ENCODE measurements around the gene ID4. TPM values are rescaled to one million over a fixed set of nuclear protein-coding genes. Genes with fewer than 3 reads are reported as not detected.
A peak's percentile ranks its signal among the peaks of the same experiment; 100 is the strongest.

The ID4 gene
- total RNA-seq, 2 experiments from 2014 or later, result 1.6 to 2.1 TPM

GRCh38 chr6:19812512-19813119 lies 24.6 kb upstream of the ID4 start:
- intact Hi-C loops (cut with micrococcal nuclease; ENCODE audit: unreplicated experiment), result loop anchor here (1.0 kb wide), 1 partner anchor 40 kb away; no protein-coding TSS in a partner anchor
- no TSS peak for BruUV-seq (replicated peaks)
- H3K27ac ChIP-seq (ENCODE audit: low read depth, low read length, poor library complexity, severe bottlenecking), result no peak overlapping the region
- CTCF ChIA-PET (ENCODE audit: unreplicated experiment), result no interaction called here
- POLR2A ChIA-PET, result interaction anchor here (0.8 kb wide), 1 partner anchor 24 kb away, joined by 3 read pairs; no protein-coding TSS in a partner anchor
- H3K9me2 ChIP-seq (ENCODE audit: insufficient read depth, low read length), result no peaks in the 10 kb centered on the region
- no peak overlapping the region for H3K4me2 ChIP-seq (ENCODE audit: low read length)
- TF ChIP-seq CTCF (conservative IDR thresholded peaks at IDR 0.05; ENCODE audit: low read length), result peak; percentile 92
- no peak for TF ChIP-seq EZH2phosphoT487 (IDR thresholded peaks at IDR 0.05; ENCODE audit: borderline replicate concordance, low read depth, low read length)
- peaks cover 6% of the 10 kb centered on the region; the same call in 1 of the 2 replicates for H3K9me3 ChIP-seq (ENCODE audit: low read length)
- H3K4me3 ChIP-seq (ENCODE audit: low read depth, low read length, poor library complexity, severe bottlenecking), result no peak overlapping the region
- H3K36me3 ChIP-seq (ENCODE audit: insufficient read depth, low read length), result no peaks in the 10 kb centered on the region; the same call in 1 of the 2 replicates
- peak; percentile 69 for DNase-seq (ENCODE audit: low spot score)
- no peaks in the 10 kb centered on the region for H4K20me1 ChIP-seq (ENCODE audit: insufficient read depth, low read length)
- no peaks in the 10 kb centered on the region for H3K79me2 ChIP-seq (ENCODE audit: insufficient read depth, low read depth, low read length)
- H3K4me1 ChIP-seq (ENCODE audit: insufficient read depth, low read length, poor library complexity, severe bottlenecking), result peaks cover 9% of the 10 kb centered on the region
- no peak overlapping the region for H2AFZ ChIP-seq (ENCODE audit: low read length)

GRCh38 chr6:19818805-19819204 lies 18.4 kb upstream of the ID4 start:
- no TSS peak for BruUV-seq (replicated peaks)
- H3K27ac ChIP-seq (ENCODE audit: low read depth, low read length, poor library complexity, severe bottlenecking), result no peak overlapping the region
- no peak for DNase-seq (ENCODE audit: low spot score)
- no peaks in the 10 kb centered on the region for H3K79me2 ChIP-seq (ENCODE audit: insufficient read depth, low read depth, low read length)
- H3K36me3 ChIP-seq (ENCODE audit: insufficient read depth, low read length), result no peaks in the 10 kb centered on the region; the same call in 1 of the 2 replicates
- peaks cover 11% of the 10 kb centered on the region for H3K4me1 ChIP-seq (ENCODE audit: insufficient read depth, low read length, poor library complexity, severe bottlenecking)
- H3K9me2 ChIP-seq (ENCODE audit: insufficient read depth, low read length), result no peaks in the 10 kb centered on the region
- no peak overlapping the region for H3K4me3 ChIP-seq (ENCODE audit: low read depth, low read length, poor library complexity, severe bottlenecking)
- intact Hi-C loops (cut with micrococcal nuclease; ENCODE audit: unreplicated experiment), result no loop called here
- POLR2A ChIA-PET, result interaction anchor here (0.6 to 1.0 kb wide), 3 partner anchors 21 to 39 kb away, joined by 3 to 5 read pairs (median 4); no protein-coding TSS in a partner anchor
- H3K4me2 ChIP-seq (ENCODE audit: low read length), result no peak overlapping the region
- no peaks in the 10 kb centered on the region for H4K20me1 ChIP-seq (ENCODE audit: insufficient read depth, low read length)
- CTCF ChIA-PET (ENCODE audit: unreplicated experiment), result no interaction called here
- no peak overlapping the region for H2AFZ ChIP-seq (ENCODE audit: low read length)
- TF ChIP-seq CTCF (conservative IDR thresholded peaks at IDR 0.05; ENCODE audit: low read length), result no peak
- TF ChIP-seq EZH2phosphoT487 (IDR thresholded peaks at IDR 0.05; ENCODE audit: borderline replicate concordance, low read depth, low read length), result no peak
- peaks cover 6% of the 10 kb centered on the region; the same call in 1 of the 2 replicates for H3K9me3 ChIP-seq (ENCODE audit: low read length)
